ENCODE results near the gene BMP8A.
"Not testable (repeated sequence)": the region's sequence is repeated elsewhere in the genome, so short reads cannot be mapped to it uniquely, and the experiment has no call there.

DNA sequence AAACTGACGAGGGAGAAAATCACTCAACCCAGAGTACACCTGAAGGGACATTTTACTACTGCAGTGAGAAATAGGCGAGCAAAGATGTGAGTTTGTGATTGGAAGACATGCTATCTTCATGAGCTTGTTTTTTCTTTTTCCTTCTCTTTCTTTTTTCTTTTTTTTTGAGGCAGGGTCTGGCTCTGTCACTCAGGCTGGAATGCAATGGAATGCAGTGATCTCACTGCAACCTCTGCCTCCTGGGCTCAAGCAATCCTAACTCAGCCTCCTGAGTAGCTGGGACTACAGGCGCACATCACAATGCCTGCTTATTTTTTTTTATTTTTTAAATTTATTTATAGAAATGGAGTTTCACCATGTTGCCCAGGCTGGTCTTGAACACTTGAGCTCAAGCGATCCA, 25.4 kb downstream of the BMP8A start:
- TF ChIP-seq, protein P1, sequence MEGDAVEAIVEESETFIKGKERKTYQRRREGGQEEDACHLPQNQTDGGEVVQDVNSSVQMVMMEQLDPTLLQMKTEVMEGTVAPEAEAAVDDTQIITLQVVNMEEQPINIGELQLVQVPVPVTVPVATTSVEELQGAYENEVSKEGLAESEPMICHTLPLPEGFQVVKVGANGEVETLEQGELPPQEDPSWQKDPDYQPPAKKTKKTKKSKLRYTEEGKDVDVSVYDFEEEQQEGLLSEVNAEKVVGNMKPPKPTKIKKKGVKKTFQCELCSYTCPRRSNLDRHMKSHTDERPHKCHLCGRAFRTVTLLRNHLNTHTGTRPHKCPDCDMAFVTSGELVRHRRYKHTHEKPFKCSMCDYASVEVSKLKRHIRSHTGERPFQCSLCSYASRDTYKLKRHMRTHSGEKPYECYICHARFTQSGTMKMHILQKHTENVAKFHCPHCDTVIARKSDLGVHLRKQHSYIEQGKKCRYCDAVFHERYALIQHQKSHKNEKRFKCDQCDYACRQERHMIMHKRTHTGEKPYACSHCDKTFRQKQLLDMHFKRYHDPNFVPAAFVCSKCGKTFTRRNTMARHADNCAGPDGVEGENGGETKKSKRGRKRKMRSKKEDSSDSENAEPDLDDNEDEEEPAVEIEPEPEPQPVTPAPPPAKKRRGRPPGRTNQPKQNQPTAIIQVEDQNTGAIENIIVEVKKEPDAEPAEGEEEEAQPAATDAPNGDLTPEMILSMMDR (IDR thresholded peaks at IDR 0.05): not testable (repeated sequence)
- TF ChIP-seq CHD2 (IDR thresholded peaks at IDR 0.05; ENCODE audit: low read length, partially characterized antibody); HOXB5 (CRISPR knock-in tag; IDR thresholded peaks at IDR 0.05); EP300 (IDR thresholded peaks at IDR 0.05); POLR2AphosphoS2 (conservative IDR thresholded peaks at IDR 0.05; ENCODE audit: low read length); MAZ (IDR thresholded peaks at IDR 0.05; ENCODE audit: borderline replicate concordance, low read depth, low read length); BHLHE40 (IDR thresholded peaks at IDR 0.05; ENCODE audit: low read depth, low read length); JUN (IDR thresholded peaks at IDR 0.05): not testable (repeated sequence)
